ENCODE measurements around the gene ATP1A3. TPM values are rescaled to one million over a fixed set of nuclear protein-coding genes. Genes with fewer than 3 reads are reported as not detected.

The ATP1A3 gene
- total RNA-seq, 6 donors from 2014 or later = under 0.01 to 0.51 (median 0.15) TPM; not detected in 2

DNA sequence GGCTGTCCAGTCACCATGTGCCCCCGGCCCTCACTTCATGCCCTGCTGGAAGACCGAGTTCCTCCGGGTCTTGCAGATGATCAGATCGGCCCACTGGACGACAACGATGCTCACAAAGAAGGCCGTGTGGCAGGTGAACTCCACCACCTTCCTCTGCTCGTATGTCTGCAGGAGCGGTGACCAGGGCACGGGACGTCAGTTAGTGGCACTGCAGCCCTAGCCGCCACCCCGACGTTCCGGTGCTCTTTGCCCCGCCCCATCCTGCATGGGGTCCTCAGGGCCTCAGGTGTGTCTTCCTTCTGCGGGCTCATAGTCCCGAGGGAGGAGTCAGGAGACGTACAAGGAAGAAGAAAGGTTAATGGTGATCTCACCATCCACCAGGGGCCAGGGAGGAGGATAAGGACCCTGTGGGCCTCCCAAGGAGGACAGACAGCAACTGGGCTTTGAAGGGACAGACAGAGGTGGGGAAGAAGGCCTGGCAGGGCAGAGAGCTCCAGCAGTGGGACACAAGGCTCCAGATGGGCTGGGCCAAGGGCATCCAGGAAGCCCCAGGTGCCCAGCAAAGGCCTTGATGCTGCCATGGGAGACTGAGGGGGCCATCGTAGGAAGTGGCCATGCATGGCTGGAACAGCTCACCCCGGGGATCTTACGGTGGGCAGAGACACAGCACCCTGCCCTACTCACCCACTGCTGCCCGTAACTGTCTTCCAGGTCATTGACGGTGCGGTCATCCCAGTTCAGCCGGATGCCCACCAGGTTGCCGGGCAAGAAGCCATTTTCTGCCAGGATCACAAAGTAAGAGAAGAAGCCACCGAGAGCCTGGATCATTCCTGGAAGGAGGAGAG, 25.1 kb downstream of the ATP1A3 start:
- Histone ChIP-seq H3K4me3 (no peak overlapping the region), H3K9me3 (no peaks in the 10 kb centered on the region), H3K36me3 (no peaks in the 10 kb centered on the region), H3K27ac (no peak overlapping the region), H3K4me1 (no peaks in the 10 kb centered on the region), H3K27me3 (no peaks in the 10 kb centered on the region)
- ATAC-seq (ENCODE audit: low FRiP score in 2 of 2) = no peak
- TF ChIP-seq POLR2A (IDR thresholded peaks at IDR 0.05) = no peak
- no peak for TF ChIP-seq POLR2AphosphoS5 (IDR thresholded peaks at IDR 0.05)
- DNase-seq = peak in 1 of 2 donors; percentile 40
- 78 to 83% methylated on average over 5 to 28 of the region's 28 CpGs for WGBS, 2 donors

DNA sequence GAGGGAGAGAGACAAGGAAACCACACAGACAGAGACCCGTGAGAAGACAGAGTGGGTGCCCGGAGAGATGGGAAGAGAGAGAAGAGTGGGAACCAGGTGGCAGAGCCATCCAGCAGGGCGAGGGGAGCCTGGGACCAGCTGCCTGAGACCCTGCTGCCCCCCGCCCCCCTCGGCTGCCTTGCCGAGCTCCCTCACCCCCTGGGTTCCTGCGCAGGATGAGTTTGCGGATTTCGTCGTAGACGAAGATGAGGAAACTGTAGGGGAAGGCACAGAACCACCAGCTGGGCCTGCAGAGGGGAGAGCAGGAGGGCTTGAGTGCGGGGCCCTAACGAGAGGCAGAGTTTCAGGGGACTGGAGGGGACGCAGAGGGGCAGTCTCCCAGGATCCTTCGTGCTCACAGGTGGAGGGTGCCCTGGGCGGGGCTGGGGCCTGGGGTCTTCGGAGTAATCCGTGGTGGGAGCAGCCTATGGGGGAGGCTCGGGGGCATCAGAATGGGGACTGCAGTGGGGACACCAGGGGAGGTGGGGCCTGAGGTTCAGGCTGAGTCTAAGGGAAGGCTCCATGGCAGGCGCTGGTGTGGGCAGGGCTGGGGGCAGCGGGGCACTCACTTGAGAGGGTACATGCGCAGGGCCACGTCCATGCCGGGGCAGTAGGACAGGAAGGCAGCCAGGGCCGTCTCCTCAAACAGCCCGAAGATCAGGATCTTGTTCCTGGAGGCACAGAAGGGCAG, 26.8 kb downstream of the ATP1A3 start:
- Histone ChIP-seq H3K4me1 (no peaks in the 10 kb centered on the region), H3K27ac (no peak overlapping the region), H3K4me3 (no peak overlapping the region), H3K27me3 (no peaks in the 10 kb centered on the region), H3K9me3 (no peaks in the 10 kb centered on the region), H3K36me3 (no peaks in the 10 kb centered on the region)
- 55 to 58% methylated on average over 15 to 26 of the region's 26 CpGs for whole genome bisulfite sequencing, 2 donors
- TF ChIP-seq, protein P1, sequence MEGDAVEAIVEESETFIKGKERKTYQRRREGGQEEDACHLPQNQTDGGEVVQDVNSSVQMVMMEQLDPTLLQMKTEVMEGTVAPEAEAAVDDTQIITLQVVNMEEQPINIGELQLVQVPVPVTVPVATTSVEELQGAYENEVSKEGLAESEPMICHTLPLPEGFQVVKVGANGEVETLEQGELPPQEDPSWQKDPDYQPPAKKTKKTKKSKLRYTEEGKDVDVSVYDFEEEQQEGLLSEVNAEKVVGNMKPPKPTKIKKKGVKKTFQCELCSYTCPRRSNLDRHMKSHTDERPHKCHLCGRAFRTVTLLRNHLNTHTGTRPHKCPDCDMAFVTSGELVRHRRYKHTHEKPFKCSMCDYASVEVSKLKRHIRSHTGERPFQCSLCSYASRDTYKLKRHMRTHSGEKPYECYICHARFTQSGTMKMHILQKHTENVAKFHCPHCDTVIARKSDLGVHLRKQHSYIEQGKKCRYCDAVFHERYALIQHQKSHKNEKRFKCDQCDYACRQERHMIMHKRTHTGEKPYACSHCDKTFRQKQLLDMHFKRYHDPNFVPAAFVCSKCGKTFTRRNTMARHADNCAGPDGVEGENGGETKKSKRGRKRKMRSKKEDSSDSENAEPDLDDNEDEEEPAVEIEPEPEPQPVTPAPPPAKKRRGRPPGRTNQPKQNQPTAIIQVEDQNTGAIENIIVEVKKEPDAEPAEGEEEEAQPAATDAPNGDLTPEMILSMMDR (IDR thresholded peaks at IDR 0.05) = no peak
- DNase-seq = peak in 1 of 2 donors; percentile 60
- ATAC-seq (ENCODE audit: low FRiP score in 2 of 2) = peak in 1 of 2 donors; percentile 8

DNA sequence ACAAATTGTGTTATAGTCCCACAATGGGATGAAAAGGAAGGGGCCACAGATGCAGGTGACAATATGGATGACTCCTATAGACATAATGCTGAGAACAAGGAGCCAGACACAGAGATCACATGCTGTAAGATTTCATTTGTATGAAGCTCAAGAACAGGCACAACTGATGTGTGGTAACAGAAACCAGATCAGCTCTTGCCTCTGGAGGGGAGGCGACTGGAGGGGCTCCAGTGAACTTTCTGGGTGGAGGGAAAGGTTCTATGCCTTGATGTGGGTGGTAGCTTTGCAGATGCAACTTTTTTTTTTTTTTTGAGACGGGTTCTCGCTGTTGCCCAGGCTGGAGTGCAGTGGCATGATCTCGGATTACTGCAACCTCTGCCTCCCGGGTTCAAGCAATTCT, 28.9 kb downstream of the ATP1A3 start:
- ATAC-seq (ENCODE audit: low FRiP score in 2 of 2) = no peak
- 58 to 81% methylated on average over 5 of the region's 5 CpGs for WGBS, 2 donors
- Histone ChIP-seq H3K4me1 (no peaks in the 10 kb centered on the region), H3K36me3 (no peaks in the 10 kb centered on the region), H3K27ac (no peak overlapping the region), H3K4me3 (no peak overlapping the region), H3K9me3 (no peaks in the 10 kb centered on the region), H3K27me3 (no peaks in the 10 kb centered on the region)
- no peak for DNase-seq
- TF ChIP-seq POLR2AphosphoS5 (IDR thresholded peaks at IDR 0.05) (no peak), POLR2A (IDR thresholded peaks at IDR 0.05) (no peak), EP300 (IDR thresholded peaks at IDR 0.05) (no peak)
- TF ChIP-seq, protein P1 (IDR thresholded peaks at IDR 0.05) = no peak

DNA sequence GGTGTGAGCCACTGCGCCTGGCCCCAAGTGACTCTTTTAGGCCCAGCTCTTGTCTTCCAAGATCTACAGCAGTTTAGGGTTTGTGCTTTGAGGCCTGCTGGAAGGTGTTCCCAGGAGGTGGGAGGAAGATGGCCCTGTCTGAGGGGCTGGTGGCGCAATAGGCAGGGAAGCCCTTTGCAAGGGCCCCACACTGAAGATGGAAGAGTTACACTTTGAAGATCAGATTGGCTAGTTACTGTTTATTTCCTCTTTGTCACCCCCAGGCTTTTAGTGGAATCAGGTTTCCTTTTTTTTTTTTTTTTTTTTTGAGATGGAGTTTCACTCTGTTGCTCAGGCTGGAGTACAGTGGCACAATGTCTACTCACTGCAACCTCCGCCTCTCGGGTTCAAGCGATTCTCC, 33.1 kb downstream of the ATP1A3 start:
- H3K4me3 ChIP-seq = no peak overlapping the region
- H3K9me3 ChIP-seq = no peaks in the 10 kb centered on the region
- TF ChIP-seq POLR2A (IDR thresholded peaks at IDR 0.05) (no peak), POLR2AphosphoS5 (IDR thresholded peaks at IDR 0.05) (no peak), EP300 (IDR thresholded peaks at IDR 0.05) (no peak)
- TF ChIP-seq, protein P1 (IDR thresholded peaks at IDR 0.05) = no peak
- ATAC-seq (ENCODE audit: low FRiP score in 2 of 2) (no peak), DNase-seq (no peak)
- no peaks in the 10 kb centered on the region for H3K27me3 ChIP-seq
- peaks cover 12 to 21% (median 20%) of the 10 kb centered on the region in 4 donors for H3K4me1 ChIP-seq
- H3K27ac ChIP-seq = no peak overlapping the region
- WGBS, 2 donors = 92 to 94% methylated on average over 5 of the region's 5 CpGs
- H3K36me3 ChIP-seq = peaks cover 0 to 11% (median 5%) of the 10 kb centered on the region in 4 donors
